H1 (cell line): Measurements from ENCODE around the gene MRPL55. TPM values are rescaled to one million over a fixed set of nuclear protein-coding genes. Genes with fewer than 3 reads are reported as not detected.

Experiments used
- CTCF ChIA-PET: fragments of 300-600 bp; sonication (Branson Sonifier 250); formaldehyde crosslinking; loops from one replicate; lab custom pipeline; 2021; ENCODE audit not compliant: partially characterized antibody; lab: Charles Lee
- POLR2A ChIA-PET: fragments of 300-600 bp; sonication (Branson Sonifier 250); formaldehyde crosslinking; loops from one replicate; lab custom pipeline; 2021; ENCODE audit warnings: inconsistent platforms; ENCODE audit not compliant: partially characterized antibody; lab: Charles Lee
- DNase-seq, 2 experiments: peaks; one replicate each; pipeline versions ENCODE4 v3.0.0 to v3.0.0-alpha.2; 2010 to 2022; ENCODE audit warnings: low spot score in 2 of 2, low read depth in 1 of 2, mixed read lengths in 1 of 2
- FAIRE-seq: peaks from 2 replicates; lab custom pipeline; 2011; peaks lifted over from hg19 to GRCh38; lab: Jason Lieb, UNC
- H2AFZ ChIP-seq: 2 replicates; pipeline ENCODE4 v1.8.1; 2012; ENCODE audit warnings: low read length, inconsistent platforms
- H2AK5ac ChIP-seq: 2 replicates; pipeline ENCODE4 v1.6.1; 2013; ENCODE audit warnings: low read depth, low read length
- H2BK120ac ChIP-seq: replicated peaks from 2 replicates; pipeline ENCODE3; 2013; ENCODE audit warnings: low read depth, low read length, inconsistent platforms
- H2BK12ac ChIP-seq: 2 replicates; pipeline ENCODE4 v1.6.1; 2013; ENCODE audit warnings: low read depth, low read length
- H2BK15ac ChIP-seq: 2 replicates; pipeline ENCODE4 v1.6.1; 2013; ENCODE audit warnings: low read length
- H2BK20ac ChIP-seq: 2 replicates; pipeline ENCODE4 v1.6.1; 2013; ENCODE audit warnings: low read length
- H2BK5ac ChIP-seq: 2 replicates; pipeline ENCODE4 v1.6.1; 2013; ENCODE audit warnings: low read depth, low read length
- H3K14ac ChIP-seq: 2 replicates; pipeline ENCODE4 v1.6.1; 2013; ENCODE audit warnings: inconsistent platforms; ENCODE audit not compliant: insufficient read length
- H3K18ac ChIP-seq: 2 replicates; pipeline ENCODE4 v1.6.1; 2013; ENCODE audit warnings: low read length; ENCODE audit errors: extremely low read depth
- H3K23ac ChIP-seq: 2 replicates; pipeline ENCODE4 v1.6.1; 2013; ENCODE audit warnings: inconsistent platforms; ENCODE audit not compliant: insufficient read length
- H3K23me2 ChIP-seq: 2 replicates; pipeline ENCODE4 v1.6.1; 2013; ENCODE audit warnings: low read depth, low read length
- H3K27ac ChIP-seq: 2 replicates; pipeline ENCODE4 v1.6.1; 2011; ENCODE audit warnings: low read depth, low read length, inconsistent platforms
- H3K27me3 ChIP-seq, 4 experiments: replicated peaks in 1 of 4; 1 replicate in 1 of 4; 2 replicates in 3 of 4; pipeline versions ENCODE4 v1.6.1 to v1.8.1; 2011 to 2013; ENCODE audit warnings: low read length in 3 of 4, mild to moderate bottlenecking in 3 of 4, inconsistent platforms in 2 of 4, mixed read lengths in 2 of 4, moderate library complexity in 1 of 4; ENCODE audit not compliant: control insufficient read depth in 3 of 4, insufficient read depth in 3 of 4; ENCODE audit errors: extremely low read depth in 1 of 4
- H3K36me3 ChIP-seq, 4 experiments: 2 replicates each; pipeline versions ENCODE4 v1.6.1 to v1.8.1; 2011 to 2013; ENCODE audit warnings: mild to moderate bottlenecking in 4 of 4, low read length in 3 of 4, moderate library complexity in 2 of 4, control low read depth in 1 of 4, inconsistent platforms in 1 of 4; ENCODE audit not compliant: insufficient read depth in 4 of 4, control insufficient read depth in 2 of 4
- H3K4ac ChIP-seq: replicated peaks from 2 replicates; pipeline ENCODE3; 2013; ENCODE audit warnings: low read length, low read depth, mixed read lengths, inconsistent platforms; ENCODE audit not compliant: insufficient read length
- H3K4me1 ChIP-seq, 4 experiments: replicated peaks in 1 of 4; 1 replicate in 1 of 4; 2 replicates in 3 of 4; pipeline versions ENCODE4 v1.6.1 to v1.8.1; 2011 to 2013; ENCODE audit warnings: low read length in 3 of 4, inconsistent platforms in 2 of 4, mixed read lengths in 1 of 4; ENCODE audit not compliant: insufficient read depth in 4 of 4, control insufficient read depth in 3 of 4
- H3K4me2 ChIP-seq, 2 experiments: 2 replicates each; pipeline versions ENCODE4 v1.6.1 to v1.8.1; 2011 to 2013; ENCODE audit warnings: low read depth in 2 of 2, low read length in 2 of 2, control low read depth in 1 of 2, inconsistent platforms in 1 of 2, mild to moderate bottlenecking in 1 of 2; ENCODE audit not compliant: insufficient read depth in 1 of 2
- H3K4me3 ChIP-seq, 4 experiments: fragments of 200-600, 300-600 bp in 1 of 4; sonication (generic), shearing (Covaris generic), sonication (Bioruptor Twin) in 1 of 4; 2 replicates each; pipeline versions ENCODE4 v1.5.1 to v1.8.1; 2011 to 2016; ENCODE audit warnings: low read length in 4 of 4, low read depth in 3 of 4, control low read depth in 2 of 4, inconsistent platforms in 2 of 4, mild to moderate bottlenecking in 2 of 4, mixed read lengths in 1 of 4, moderate library complexity in 1 of 4; ENCODE audit not compliant: insufficient read depth in 2 of 4; ENCODE audit errors: extremely low read depth in 1 of 4
- H3K56ac ChIP-seq: replicated peaks from 2 replicates; pipeline ENCODE3; 2013; ENCODE audit warnings: low read depth, mild to moderate bottlenecking, mixed read lengths, low read length, inconsistent platforms; ENCODE audit not compliant: insufficient read length
- H3K79me1 ChIP-seq: 2 replicates; pipeline ENCODE4 v1.6.1; 2013; ENCODE audit warnings: low read depth, low read length, control low read depth
- H3K79me2 ChIP-seq, 2 experiments: 2 replicates each; pipeline versions ENCODE4 v1.6.1 to v1.8.1; 2012 to 2013; ENCODE audit warnings: low read length in 2 of 2, mild to moderate bottlenecking in 2 of 2, inconsistent platforms in 1 of 2; ENCODE audit not compliant: insufficient read depth in 2 of 2, control insufficient read depth in 1 of 2
- H3K9ac ChIP-seq, 4 experiments: replicated peaks in 1 of 4; 1 replicate in 1 of 4; 2 replicates in 3 of 4; pipeline versions ENCODE4 v1.6.1 to v1.8.1; 2011 to 2013; ENCODE audit warnings: low read depth in 3 of 4, low read length in 3 of 4, control low read depth in 2 of 4, mild to moderate bottlenecking in 2 of 4, moderate library complexity in 2 of 4, inconsistent platforms in 1 of 4; ENCODE audit errors: extremely low read depth in 1 of 4
- H3K9me3 ChIP-seq, 2 experiments: 2 replicates each; pipeline versions ENCODE4 v1.6.1 to v1.8.1; 2012 to 2013; ENCODE audit warnings: mild to moderate bottlenecking in 2 of 2, moderate library complexity in 2 of 2, control low read depth in 1 of 2, inconsistent platforms in 1 of 2, low read depth in 1 of 2, low read length in 1 of 2, mixed read lengths in 1 of 2; ENCODE audit not compliant: insufficient read depth in 2 of 2
- H4K20me1 ChIP-seq, 2 experiments: replicated peaks in 1 of 2; 2 replicates each; pipeline versions ENCODE3 to v1.8.1; 2011 to 2013; ENCODE audit warnings: inconsistent platforms in 2 of 2, low read length in 2 of 2, mild to moderate bottlenecking in 1 of 2; ENCODE audit not compliant: insufficient read depth in 2 of 2, control insufficient read depth in 1 of 2
- H4K5ac ChIP-seq: 2 replicates; pipeline ENCODE4 v1.6.1; 2013; ENCODE audit warnings: low read length, low read depth, mixed read lengths, inconsistent platforms; ENCODE audit not compliant: insufficient read length
- H4K8ac ChIP-seq: 2 replicates; pipeline ENCODE4 v1.8.0; 2013; ENCODE audit warnings: mild to moderate bottlenecking, moderate library complexity, low read length, inconsistent platforms; ENCODE audit not compliant: insufficient read depth; ENCODE audit errors: extremely low read depth
- H4K91ac ChIP-seq: replicated peaks from 2 replicates; pipeline ENCODE3; 2013; ENCODE audit warnings: low read length, mixed read lengths, inconsistent platforms; ENCODE audit not compliant: insufficient read length
- BACH1 ChIP-seq: IDR thresholded peaks from 2 replicates; pipeline ENCODE4 v1.6.1; 2012; ENCODE audit warnings: low read length, improper control_type of control experiment
- JUN ChIP-seq: IDR thresholded peaks from 2 replicates; pipeline ENCODE4 v1.6.1; 2011; ENCODE audit warnings: low read depth, mild to moderate bottlenecking, improper control_type of control experiment, low read length
- JUND ChIP-seq: IDR thresholded peaks from 2 replicates; pipeline ENCODE4 v1.6.1; 2011; ENCODE audit warnings: mild to moderate bottlenecking, improper control_type of control experiment, low read length
- RAD21 ChIP-seq, 2 experiments: IDR thresholded peaks in 1 of 2; conservative IDR thresholded peaks in 1 of 2; 2 replicates each; pipeline ENCODE4 v1.6.1; 2011; ENCODE audit warnings: low read depth in 2 of 2, low read length in 2 of 2, improper control_type of control experiment in 1 of 2, inconsistent platforms in 1 of 2, mild to moderate bottlenecking in 1 of 2, moderate library complexity in 1 of 2
- whole genome bisulfite sequencing, 2 experiments: shearing (Covaris generic) in 1 of 2; methylation state at CpG; one replicate each; pipeline versions ENCODE4 v1.1.6 to v1.1.7; 2013 to 2015; ENCODE audit warnings: low lambda C conversion rate in 2 of 2, mixed read lengths in 2 of 2, inconsistent platforms in 1 of 2, low coverage in 1 of 2, missing lambda C conversion rate in 1 of 2; ENCODE audit not compliant: insufficient replicate concordance in 2 of 2, insufficient coverage in 1 of 2, insufficient read length in 1 of 2; ENCODE audit errors: extremely low coverage in 1 of 2, missing lambda C conversion rate in 1 of 2; 5-methylcytosine and 5-hydroxymethylcytosine counted together
- polyA plus RNA-seq, 7 experiments: library from polyadenylated mRNA; depleted of rRNA in 3 of 7; stranded (reverse) in 5 of 7; unstranded in 2 of 7; fragments of >200 nt in 5 of 7; fragments of 200-250 nt in 2 of 7; gene quantifications; 1 replicate in 5 of 7; 2 replicates in 1 of 7; 4 replicates in 1 of 7; pipeline versions ENCODE4 v1.2.1 to v1.2.3, GENCODE V29; 2011 to 2013; ENCODE audit warnings: missing spikeins in 2 of 7, mixed read lengths in 2 of 7
- total RNA-seq: library from RNA; stranded (reverse); fragmentation: NEBNext Ultra II Directional; extraction: Animal tissue kit (Norgen Biotek cat#: 25700); gene quantifications from 2 replicates; pipeline ENCODE4 v1.2.1, GENCODE V29; 2021

Gene MRPL55
- total and polyA plus RNA-seq, 2 of the 8 experiments (the other 6 are each of a cell fraction or from before 2014, with no cell fraction given): 59.0 to 244 TPM

- Histone ChIP-seq H3K4me2 (no peak overlapping the region), H2AK5ac (no peak overlapping the region), H2BK20ac (no peak overlapping the region), H3K14ac (no peak overlapping the region), H2BK12ac (no peak overlapping the region), H3K79me1 (peaks cover 40% of the 10 kb centered on the region), H3K23ac (no peak overlapping the region), H3K27ac (no peak overlapping the region), H4K5ac (no peak overlapping the region), H2BK15ac (no peak overlapping the region), H3K4me1 (no peaks in the 10 kb centered on the region), H3K4ac (no peak overlapping the region), H3K36me3 (peaks cover 13 to 38% (median 19%) of the 10 kb centered on the region in 4 experiments; a peak in 7 of 8 replicates), H2AFZ (no peak overlapping the region), H4K8ac (peak overlapping the region; percentile 28; the same call in 1 of the 2 replicates), H3K4me3 (no peak overlapping the region), H3K79me2 (peaks cover 23 to 55% of the 10 kb centered on the region in 2 experiments), H4K20me1 (peaks cover 30 to 62% of the 10 kb centered on the region in 2 experiments), H3K18ac (no peak overlapping the region), H3K23me2 (no peaks in the 10 kb centered on the region), H4K91ac (no peak overlapping the region), H3K56ac (no peak overlapping the region), H2BK120ac (no peak overlapping the region), H2BK5ac (no peak overlapping the region), H3K9ac (no peak overlapping the region), H3K27me3 (no peaks in the 10 kb centered on the region), H3K9me3 (peaks cover 3 to 5% of the 10 kb centered on the region in 2 experiments; a peak in 3 of 4 replicates)
- whole genome bisulfite sequencing, 2 experiments: 87% methylated on average over 10 of the region's 13 CpGs; no CpG with 5 or more reads in 1 of the 2 experiments
- CTCF ChIA-PET: interaction anchor here (0.8 to 1.3 kb wide), 3 partner anchors 34 to 98 kb away, joined by 3 to 4 read pairs (median 4); no protein-coding TSS in a partner anchor
- FAIRE-seq: no peak
- no peak for DNase-seq
- TF ChIP-seq JUN (no peak), RAD21 (IDR thresholded peaks at IDR 0.05 in 1 of 2, conservative IDR thresholded peaks at IDR 0.05 in 1 of 2; ENCODE audit: low read depth in 2 of 2, low read length in 2 of 2) (no peak), JUND (no peak), BACH1 (no peak)
- POLR2A ChIA-PET: interaction anchor here (0.6 to 5.6 kb wide), 6 partner anchors 7 to 1136 kb away, joined by 3 to 53 read pairs (median 4); partner anchors contain the start of genes ARF1 and GJC2
Observed at GRCh38 chr1:228096416-228097332, 12.4 kb downstream of the MRPL55 start.
